ENCODE data around the gene ERVFRD-1. TPM values are rescaled to one million over a fixed set of nuclear protein-coding genes. Genes with fewer than 3 reads are reported as not detected.

ERVFRD-1 gene
- total and polyA plus RNA-seq, 2 of the 13 experiments (the other 11 are each of a cell fraction or from before 2014, with no cell fraction given): not detected

- TF ChIP-seq NPAS2 (CRISPR knock-in tag; IDR thresholded peaks at IDR 0.05; ENCODE audit: borderline replicate concordance) (no peak), TGIF2 (CRISPR knock-in tag; IDR thresholded peaks at IDR 0.05) (no peak), ZFX (CRISPR knock-in tag; IDR thresholded peaks at IDR 0.05; ENCODE audit: low read depth) (no peak), RAD51 (IDR thresholded peaks at IDR 0.05; ENCODE audit: borderline replicate concordance) (no peak), ZNF142 (CRISPR knock-in tag; IDR thresholded peaks at IDR 0.05) (no peak), ZNF280B (CRISPR knock-in tag; IDR thresholded peaks at IDR 0.05; ENCODE audit: borderline replicate concordance) (no peak), ZNF484 (CRISPR knock-in tag; IDR thresholded peaks at IDR 0.05; ENCODE audit: borderline replicate concordance, low read depth) (no peak), PITX1 (CRISPR knock-in tag; IDR thresholded peaks at IDR 0.05) (no peak), ZNF777 (CRISPR knock-in tag; IDR thresholded peaks at IDR 0.05) (no peak), ZNF841 (CRISPR knock-in tag; IDR thresholded peaks at IDR 0.05; ENCODE audit: borderline replicate concordance) (no peak), ZNF33A (CRISPR knock-in tag; IDR thresholded peaks at IDR 0.05; ENCODE audit: borderline replicate concordance) (no peak), ZNF569 (CRISPR knock-in tag; IDR thresholded peaks at IDR 0.05; ENCODE audit: borderline replicate concordance) (no peak), ZNF574 (CRISPR knock-in tag; IDR thresholded peaks at IDR 0.05) (no peak), CBX5 (CRISPR knock-in tag; IDR thresholded peaks at IDR 0.05; ENCODE audit: borderline replicate concordance) (no peak)
- TF ChIP-seq, protein P1, sequence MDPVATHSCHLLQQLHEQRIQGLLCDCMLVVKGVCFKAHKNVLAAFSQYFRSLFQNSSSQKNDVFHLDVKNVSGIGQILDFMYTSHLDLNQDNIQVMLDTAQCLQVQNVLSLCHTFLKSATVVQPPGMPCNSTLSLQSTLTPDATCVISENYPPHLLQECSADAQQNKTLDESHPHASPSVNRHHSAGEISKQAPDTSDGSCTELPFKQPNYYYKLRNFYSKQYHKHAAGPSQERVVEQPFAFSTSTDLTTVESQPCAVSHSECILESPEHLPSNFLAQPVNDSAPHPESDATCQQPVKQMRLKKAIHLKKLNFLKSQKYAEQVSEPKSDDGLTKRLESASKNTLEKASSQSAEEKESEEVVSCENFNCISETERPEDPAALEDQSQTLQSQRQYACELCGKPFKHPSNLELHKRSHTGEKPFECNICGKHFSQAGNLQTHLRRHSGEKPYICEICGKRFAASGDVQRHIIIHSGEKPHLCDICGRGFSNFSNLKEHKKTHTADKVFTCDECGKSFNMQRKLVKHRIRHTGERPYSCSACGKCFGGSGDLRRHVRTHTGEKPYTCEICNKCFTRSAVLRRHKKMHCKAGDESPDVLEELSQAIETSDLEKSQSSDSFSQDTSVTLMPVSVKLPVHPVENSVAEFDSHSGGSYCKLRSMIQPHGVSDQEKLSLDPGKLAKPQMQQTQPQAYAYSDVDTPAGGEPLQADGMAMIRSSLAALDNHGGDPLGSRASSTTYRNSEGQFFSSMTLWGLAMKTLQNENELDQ (CRISPR knock-in tag; IDR thresholded peaks at IDR 0.05; ENCODE audit: borderline replicate concordance): no peak
- TF ChIP-seq, protein P2, sequence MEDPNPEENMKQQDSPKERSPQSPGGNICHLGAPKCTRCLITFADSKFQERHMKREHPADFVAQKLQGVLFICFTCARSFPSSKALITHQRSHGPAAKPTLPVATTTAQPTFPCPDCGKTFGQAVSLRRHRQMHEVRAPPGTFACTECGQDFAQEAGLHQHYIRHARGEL (CRISPR knock-in tag; IDR thresholded peaks at IDR 0.05): no peak
Measured at GRCh38 chr6:11055127-11055627, 56.3 kb downstream of the ERVFRD-1 start (continued).

Data from HepG2 (cell line).